B cell (primary cell): ENCODE results near the gene FSCB. TPM values are rescaled to one million over a fixed set of nuclear protein-coding genes. Genes with fewer than 3 reads are reported as not detected.

Source experiments
- ATAC-seq: fragments of 200-7000 bp; cut with Tn5 transposase; one replicate; pipeline ENCODE4 v1.10.0; 2021; ENCODE audit warnings: low read depth, mild to moderate bottlenecking, moderate number of reproducible peaks, moderate library complexity
- CTCF ChIA-PET: fragments of 350-600 bp; sonication (Branson Sonifier 250); formaldehyde crosslinking; loops from one replicate; lab custom pipeline; 2021; ENCODE audit warnings: antibody characterized with exemption, inconsistent platforms; lab: Charles Lee
- POLR2A ChIA-PET: fragments of 350-600 bp; sonication (Branson Sonifier 250); formaldehyde crosslinking; loops from one replicate; lab custom pipeline; 2021; ENCODE audit warnings: antibody characterized with exemption; lab: Charles Lee
- DNase-seq: peaks from one replicate; pipeline ENCODE4 v3.0.0; 2013
- H2AFZ ChIP-seq: 2 replicates; pipeline ENCODE4 v1.6.1; 2012; ENCODE audit warnings: mild to moderate bottlenecking, low read depth, low read length; ENCODE audit not compliant: insufficient read depth, poor library complexity, severe bottlenecking
- H3K27ac ChIP-seq, 2 donors: 1 replicate in 1 of 2; 2 replicates in 1 of 2; pipeline ENCODE4 v1.5.1; 2012 to 2013; ENCODE audit warnings: low read length in 2 of 2, mild to moderate bottlenecking in 2 of 2, moderate library complexity in 1 of 2
- H3K27me3 ChIP-seq, 4 experiments: fragments of 200-600 bp in 1 of 4; sonication (generic) in 1 of 4; replicated peaks in 1 of 4; 1 replicate in 2 of 4; 2 replicates in 2 of 4; pipeline versions ENCODE4 v1.6.1 to v1.7.0; 2013 to 2016; ENCODE audit warnings: low read length in 3 of 4, mild to moderate bottlenecking in 2 of 4, mixed read lengths in 1 of 4, moderate library complexity in 1 of 4; ENCODE audit not compliant: insufficient read depth in 4 of 4, control insufficient read depth in 3 of 4; ENCODE audit errors: control extremely low read depth in 1 of 4
- H3K36me3 ChIP-seq, 2 experiments: replicated peaks in 1 of 2; 1 replicate in 1 of 2; 2 replicates in 1 of 2; pipeline versions ENCODE4 v1.6.1 to v1.7.1; 2013; ENCODE audit warnings: low read length in 1 of 2; ENCODE audit not compliant: insufficient read depth in 2 of 2, control insufficient read depth in 1 of 2; ENCODE audit errors: control extremely low read depth in 1 of 2, extremely low read depth in 1 of 2
- H3K4me1 ChIP-seq, 2 donors: fragments of 200-600 bp in 1 of 2; sonication (generic) in 1 of 2; 1 replicate in 1 of 2; 2 replicates in 1 of 2; pipeline versions ENCODE4 v1.5.1 to v1.6.1; 2013 to 2017; ENCODE audit warnings: low read length in 2 of 2; ENCODE audit not compliant: control insufficient read depth in 2 of 2, insufficient read depth in 2 of 2
- H3K4me2 ChIP-seq: replicated peaks from 2 replicates; pipeline ENCODE3; 2012; ENCODE audit warnings: mild to moderate bottlenecking, low read depth, low read length; ENCODE audit not compliant: poor library complexity, severe bottlenecking
- H3K4me3 ChIP-seq, 5 experiments: fragments of 200-600 bp in 1 of 5; sonication (generic) in 1 of 5; 1 replicate in 3 of 5; 2 replicates in 2 of 5; pipeline versions ENCODE4 v1.5.1 to v1.7.0; 2011 to 2016; ENCODE audit warnings: low read length in 4 of 5, mild to moderate bottlenecking in 4 of 5, low read depth in 2 of 5, control low read depth in 1 of 5, moderate library complexity in 1 of 5; ENCODE audit not compliant: insufficient read depth in 1 of 5; ENCODE audit errors: control extremely low read depth in 1 of 5, extremely low read depth in 1 of 5
- H3K79me2 ChIP-seq: fragments of 200-600 bp; sonication (generic); one replicate; pipeline ENCODE4 v1.6.0; 2016; ENCODE audit warnings: low read length; ENCODE audit not compliant: control insufficient read depth, insufficient read depth
- H3K9ac ChIP-seq: fragments of 200-600 bp; sonication (generic); 2 replicates; pipeline ENCODE4 v1.6.1; 2017; ENCODE audit warnings: mild to moderate bottlenecking, low read length, moderate library complexity
- H3K9me3 ChIP-seq, 3 donors: one replicate each; pipeline versions ENCODE4 v1.6.1 to v1.7.1; 2013; ENCODE audit warnings: low read length in 2 of 3; ENCODE audit not compliant: control insufficient read depth in 2 of 3, insufficient read depth in 1 of 3; ENCODE audit errors: control extremely low read depth in 1 of 3
- H4K20me1 ChIP-seq: 2 replicates; pipeline ENCODE4 v1.6.0; 2012; ENCODE audit warnings: mild to moderate bottlenecking, low read length; ENCODE audit not compliant: insufficient read depth, control insufficient read depth, poor library complexity, severe bottlenecking
- H3K27ac Mint-ChIP-seq: one replicate; pipeline ENCODE4 v1.8.0; 2021; ENCODE audit warnings: mixed read lengths
- H3K27me3 Mint-ChIP-seq: one replicate; pipeline ENCODE4 v1.8.0; 2021; ENCODE audit warnings: mixed read lengths
- H3K4me1 Mint-ChIP-seq: one replicate; pipeline ENCODE4 v1.8.0; 2021; ENCODE audit warnings: mixed read lengths
- H3K4me3 Mint-ChIP-seq: one replicate; pipeline ENCODE4 v1.8.0; 2021; ENCODE audit warnings: mixed read lengths
- H3K9me3 Mint-ChIP-seq: one replicate; pipeline ENCODE4 v1.8.0; 2022; ENCODE audit warnings: mixed read lengths; ENCODE audit not compliant: insufficient read depth
- CTCF ChIP-seq: fragments of 200-600 bp; IDR thresholded peaks from one replicate; pipeline ENCODE4 v1.8.0; 2022; ENCODE audit warnings: antibody characterized with exemption, mild to moderate bottlenecking
- EZH2 ChIP-seq: IDR thresholded peaks from 2 replicates; pipeline ENCODE4 v1.6.1; 2012; ENCODE audit warnings: borderline replicate concordance, low read depth, mild to moderate bottlenecking, moderate library complexity, low read length; ENCODE audit not compliant: insufficient read depth, poor library complexity, severe bottlenecking
- WGBS: methylation state at CpG from one replicate; pipeline ENCODE4 v1.1.5; 2013; ENCODE audit warnings: missing lambda C conversion rate; ENCODE audit not compliant: insufficient coverage; 5-methylcytosine and 5-hydroxymethylcytosine counted together
- intact Hi-C: fragments of 100-400 bp; cut with micrococcal nuclease; formaldehyde crosslinking; loops from one replicate; pipeline ENCODE4 v1.10.0; 2022
- polyA plus RNA-seq: library from polyadenylated mRNA; depleted of rRNA; stranded (reverse); fragments of >200 nt; gene quantifications from 2 replicates; pipeline ENCODE4 v1.2.3, GENCODE V29; 2012
- total RNA-seq, 2 donors: library from RNA; stranded (reverse); fragments of 120-200 nt in 1 of 2; gene quantifications; 1 replicate in 1 of 2; 2 replicates in 1 of 2; pipeline versions ENCODE4 v1.2.3 to v1.2.4, GENCODE V29; 2013 to 2022

Gene FSCB
- total and polyA plus RNA-seq, 2 donors (not counting 1 experiment from before 2014, with no cell fraction given): not detected

- Histone ChIP-seq H3K9ac (no peak overlapping the region), H3K4me2 (no peak overlapping the region), H3K4me3 (no peak overlapping the region), H3K27me3 (no peaks in the 10 kb centered on the region), H3K79me2 (no peaks in the 10 kb centered on the region), H3K27ac (no peak overlapping the region), H2AFZ (no peak overlapping the region), H3K36me3 (no peaks in the 10 kb centered on the region), H3K4me1 (no peaks in the 10 kb centered on the region), H3K9me3 (no peaks in the 10 kb centered on the region), H4K20me1 (no peaks in the 10 kb centered on the region)
- WGBS: 100% methylated on average over 1 of the region's 2 CpGs
- DNase-seq: no peak
- Mint-ChIP-seq H3K4me1 (no peaks in the 10 kb centered on the region), H3K9me3 (peaks cover 5% of the 10 kb centered on the region), H3K27ac (no peak overlapping the region), H3K27me3 (no peaks in the 10 kb centered on the region), H3K4me3 (no peak overlapping the region)
- intact Hi-C loops: no loop called here
- TF ChIP-seq EZH2: no peak
- no peak for TF ChIP-seq CTCF
- ATAC-seq: no peak
- POLR2A ChIA-PET: no interaction called here
- CTCF ChIA-PET: no interaction called here
Measured at GRCh38 chr14:44490966-44491365, 16.1 kb downstream of the FSCB start.

DNA sequence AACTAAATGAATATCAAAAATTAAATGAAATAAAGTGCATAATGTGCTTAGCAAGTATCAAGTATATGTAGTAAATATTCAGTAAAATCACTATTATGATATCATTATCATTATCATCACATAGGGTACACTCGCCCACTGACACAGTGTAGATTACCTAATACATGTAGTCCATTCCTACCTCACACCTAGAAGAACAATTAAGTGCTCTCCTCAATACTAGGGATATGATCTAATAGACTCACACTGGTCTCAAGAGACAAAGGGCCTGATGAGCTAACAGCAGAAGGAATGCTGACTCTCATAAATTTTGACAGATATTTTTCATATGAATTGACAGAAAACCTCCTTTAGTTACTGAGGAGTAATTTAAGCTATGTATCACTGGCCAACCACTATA is 29.1 kb downstream of the FSCB start:
- no peak overlapping the region for H3K27ac Mint-ChIP-seq
- H3K4me1 ChIP-seq: no peaks in the 10 kb centered on the region
- H3K4me3 ChIP-seq: no peak overlapping the region
- H3K36me3 ChIP-seq: no peaks in the 10 kb centered on the region
- H3K27me3 ChIP-seq: no peaks in the 10 kb centered on the region
- no peak overlapping the region for H3K9ac ChIP-seq
- ChIA-PET POLR2A (no interaction called here), CTCF (no interaction called here)
- WGBS: no CpG with 5 or more reads among the region's 1 CpG
- H3K4me3 Mint-ChIP-seq: no peak overlapping the region
- H2AFZ ChIP-seq: no peak overlapping the region
- no peak overlapping the region for H3K27ac ChIP-seq
- TF ChIP-seq CTCF (no peak), EZH2 (no peak)
- H3K27me3 Mint-ChIP-seq: no peaks in the 10 kb centered on the region
- H3K79me2 ChIP-seq: no peaks in the 10 kb centered on the region
- intact Hi-C loops: no loop called here
- H3K9me3 Mint-ChIP-seq: peaks cover 8% of the 10 kb centered on the region
- H3K9me3 ChIP-seq: peaks cover 0 to 1% (median 0%) of the 10 kb centered on the region in 3 donors
- H3K4me1 Mint-ChIP-seq: no peaks in the 10 kb centered on the region
- no peaks in the 10 kb centered on the region for H4K20me1 ChIP-seq
- H3K4me2 ChIP-seq: no peak overlapping the region
- no peak for DNase-seq
- ATAC-seq: no peak
